Activated CD4-positive, alpha-beta T cell treated with anti-CD3 and anti-CD28 coated beads for 1 hour (primary cell): Measurements from ENCODE around the gene CSNK1G1.
A peak's percentile ranks its signal among the peaks of the same experiment; 100 is the strongest.
"Not testable (repeated sequence)": the region's sequence is repeated elsewhere in the genome, so short reads cannot be mapped to it uniquely, and the experiment has no call there.

Experiments used
- DNase-seq: peaks from one replicate; pipeline ENCODE4 v3.0.0-alpha.2; 2020

CSNK1G1 gene

DNA sequence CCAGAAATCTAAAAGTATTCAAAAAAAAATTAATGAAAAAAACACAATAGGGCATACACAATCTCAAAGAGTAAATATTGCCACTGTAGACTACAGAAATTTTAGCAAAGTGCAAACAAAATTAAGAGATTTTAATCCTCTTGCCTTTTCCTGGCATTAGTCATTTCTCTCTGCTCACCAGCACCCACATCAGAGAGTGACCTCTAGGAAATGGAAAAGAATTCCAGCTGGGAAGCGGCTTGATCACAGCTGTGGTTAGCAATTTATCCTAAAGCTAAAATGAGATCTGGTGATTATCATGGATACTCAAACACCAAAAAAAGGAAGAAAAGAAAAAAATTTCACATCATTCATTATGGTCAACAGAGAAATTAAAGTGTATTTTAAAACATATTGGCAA lies 7.5 kb downstream of the CSNK1G1 start:
- no peak for DNase-seq

DNA sequence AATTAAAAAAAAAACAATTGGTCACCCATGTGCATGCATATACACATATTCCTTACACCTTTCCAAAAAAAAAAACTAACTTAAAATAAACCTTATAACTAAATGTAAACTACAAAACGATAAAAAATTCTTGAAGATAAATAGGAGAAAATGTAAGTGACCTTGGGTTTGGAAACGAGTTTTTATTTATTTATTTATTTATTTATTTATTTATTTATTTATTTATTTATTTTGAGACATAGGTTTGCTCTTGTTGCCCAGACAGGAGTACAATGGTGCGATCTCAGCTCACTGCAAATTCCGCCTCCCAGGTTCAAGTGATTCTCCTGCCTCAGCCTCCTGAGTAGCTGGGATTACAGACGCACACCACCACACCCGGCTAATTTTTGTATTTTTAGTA lies 9.7 kb downstream of the CSNK1G1 start:
- DNase-seq, result not testable (repeated sequence)

DNA sequence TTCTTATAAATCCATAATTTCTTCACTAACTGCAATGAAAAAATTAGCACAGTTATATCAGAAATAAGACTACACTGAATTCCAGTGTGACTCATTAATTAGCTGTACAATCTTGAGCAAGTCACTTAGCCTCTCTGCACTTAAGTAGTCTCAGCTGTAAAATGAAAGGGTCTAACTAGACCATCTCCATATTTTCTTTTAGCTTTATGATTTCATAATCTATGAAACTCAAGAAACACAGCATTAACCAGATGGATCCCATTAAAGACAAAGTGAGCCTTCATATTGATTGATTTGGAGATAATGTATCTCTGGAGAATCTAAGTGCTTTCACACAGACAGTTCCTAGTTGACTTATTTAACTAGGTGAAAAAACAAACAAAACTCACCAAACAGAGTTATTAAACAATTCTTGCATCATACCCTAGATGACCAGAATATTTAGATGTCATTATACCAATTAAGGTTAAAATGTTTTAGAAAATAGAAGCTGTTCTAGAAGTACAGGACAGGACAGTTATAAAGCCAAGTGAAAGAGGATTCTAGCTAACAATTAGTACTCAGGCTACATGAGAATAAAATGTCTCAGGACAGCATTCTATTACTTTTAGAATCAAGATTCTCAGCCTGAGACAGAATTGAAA lies 11.2 kb downstream of the CSNK1G1 start:
- no peak for DNase-seq

DNA sequence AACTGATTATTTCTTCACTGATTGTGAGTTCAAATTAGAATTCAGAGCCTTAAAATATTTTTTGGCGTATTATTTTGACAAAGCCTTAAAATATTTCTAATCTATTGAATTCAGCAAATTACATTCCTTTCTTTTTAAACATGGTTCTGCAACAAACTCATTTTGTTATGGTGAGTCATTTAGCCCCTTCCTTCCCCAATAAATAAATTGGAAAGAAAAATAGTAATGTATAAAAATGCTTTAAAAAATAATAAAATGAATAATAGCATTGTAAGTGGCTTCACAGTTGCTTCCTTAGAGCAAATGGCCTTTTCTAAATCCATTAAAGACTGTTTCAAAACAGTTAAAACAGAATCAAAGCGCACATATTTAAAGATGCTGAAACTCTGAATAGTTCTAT lies 12.1 kb downstream of the CSNK1G1 start:
- DNase-seq, result no peak

DNA sequence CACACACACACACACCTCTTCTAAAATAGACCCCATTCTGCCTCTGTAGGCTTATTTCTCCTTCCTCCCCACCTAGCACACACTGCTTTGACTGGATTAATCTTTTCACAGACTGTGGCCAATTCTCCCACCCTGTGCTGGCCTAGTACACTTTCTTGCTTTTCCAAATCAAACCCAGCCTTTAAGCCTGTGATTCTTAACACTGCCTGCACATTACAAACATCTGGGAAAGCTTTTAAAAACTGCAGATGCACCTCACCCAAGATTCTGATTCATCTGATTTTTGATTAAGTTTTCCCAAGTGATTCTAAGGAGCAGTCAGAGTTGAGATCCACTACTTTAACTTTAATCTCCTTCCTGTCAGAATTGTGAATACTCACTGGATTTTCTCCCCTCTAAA lies 12.8 kb downstream of the CSNK1G1 start:
- DNase-seq, result no peak

DNA sequence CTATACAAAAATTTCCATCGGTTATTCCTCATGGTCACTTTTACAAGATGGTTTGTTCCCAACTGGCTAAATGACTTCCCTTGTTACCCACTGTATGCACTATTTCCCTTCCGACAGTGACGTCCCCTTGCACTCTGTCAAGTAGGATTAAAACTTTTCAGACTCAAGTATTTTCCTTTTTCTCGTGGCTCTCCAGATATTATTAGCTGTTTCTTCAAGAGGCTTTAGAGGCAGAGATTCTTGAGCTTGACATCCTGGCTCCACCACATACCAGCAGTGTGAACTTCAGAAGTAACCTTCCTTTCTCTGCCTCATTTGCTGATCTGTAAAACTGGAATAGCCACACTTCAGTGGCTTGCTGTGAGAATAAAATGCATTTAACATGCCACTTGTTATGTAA lies 14.0 kb downstream of the CSNK1G1 start:
- no peak for DNase-seq

DNA sequence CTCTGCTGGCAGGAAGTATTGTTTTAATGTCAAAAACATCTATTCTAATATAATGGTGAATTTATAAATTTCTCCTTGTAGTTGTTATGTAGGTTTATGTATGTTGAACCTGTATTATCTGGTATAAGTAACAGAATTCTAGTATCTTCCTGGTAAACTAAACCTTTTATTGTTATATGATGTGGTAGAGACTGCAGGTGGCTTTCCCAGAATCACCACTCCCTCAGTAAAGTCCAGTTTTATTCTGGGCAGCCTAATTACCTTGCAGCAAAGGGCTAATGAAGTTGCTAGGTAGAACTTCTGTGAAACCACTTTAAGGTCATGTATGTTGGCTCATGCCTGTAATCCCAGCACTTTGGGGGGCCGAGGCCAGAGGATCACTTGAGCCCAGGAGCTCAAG lies 15.6 kb downstream of the CSNK1G1 start:
- DNase-seq, result no peak

DNA sequence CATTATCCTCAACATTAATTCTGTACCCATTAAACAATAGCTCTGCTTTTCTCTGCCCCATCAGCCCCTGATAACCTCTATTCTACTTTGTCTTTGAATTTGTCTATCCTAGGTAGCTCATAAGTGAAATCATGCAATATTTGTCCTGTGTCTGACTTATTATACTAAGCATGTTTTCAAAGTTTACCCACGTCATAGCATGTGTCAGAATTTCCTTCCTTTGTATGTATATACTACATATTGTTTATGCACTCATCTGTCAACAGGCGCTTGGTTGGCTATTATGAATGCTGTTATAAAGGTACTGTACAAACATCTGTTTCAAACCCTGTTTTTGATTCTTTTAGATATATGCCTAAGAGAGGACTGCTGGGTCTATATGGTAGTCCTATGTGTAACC lies 18.2 kb downstream of the CSNK1G1 start:
- no peak for DNase-seq

DNA sequence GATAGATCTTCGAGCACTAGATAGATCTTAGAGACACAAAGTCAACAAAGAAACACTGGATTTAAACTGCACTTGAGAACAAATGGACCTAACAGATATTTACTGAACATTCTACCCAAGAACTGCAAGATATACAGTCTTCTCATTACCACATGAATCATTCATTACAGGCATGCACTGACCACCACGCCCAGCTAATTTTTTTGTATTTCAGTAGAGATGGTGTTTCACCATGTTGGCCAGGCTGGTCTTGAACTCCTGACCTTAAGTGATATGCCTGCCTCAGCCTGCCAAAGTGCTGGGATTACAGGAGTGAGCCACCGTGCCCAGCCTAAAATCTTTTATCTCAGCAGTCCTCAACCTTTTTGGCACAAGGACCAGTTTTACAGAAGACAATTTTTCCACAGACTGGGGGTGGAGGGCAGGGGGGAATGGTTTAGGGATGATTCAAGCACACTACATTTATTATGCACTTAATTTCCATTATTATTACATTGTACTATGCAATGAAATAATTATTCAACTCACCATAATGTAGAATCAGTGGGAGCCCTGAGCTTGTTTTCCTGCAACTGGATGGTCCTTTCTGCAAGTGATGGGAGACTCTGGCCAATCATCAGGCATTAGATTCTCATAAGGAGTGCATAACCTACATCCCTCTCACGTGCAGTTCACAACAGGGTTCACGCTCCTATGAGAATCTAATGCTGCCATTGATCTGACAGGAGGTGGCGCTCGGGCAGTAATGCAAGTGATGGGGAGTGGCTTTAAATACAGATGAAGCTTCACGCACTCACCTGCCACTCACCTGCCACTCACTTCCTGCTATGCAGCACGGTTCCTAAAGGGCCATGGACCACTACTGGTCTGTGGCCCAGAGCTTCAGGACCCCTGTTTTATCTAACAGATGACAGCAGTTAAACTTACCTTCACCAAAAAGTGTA lies 21.7 kb downstream of the CSNK1G1 start:
- DNase-seq, result peak; percentile 20

DNA sequence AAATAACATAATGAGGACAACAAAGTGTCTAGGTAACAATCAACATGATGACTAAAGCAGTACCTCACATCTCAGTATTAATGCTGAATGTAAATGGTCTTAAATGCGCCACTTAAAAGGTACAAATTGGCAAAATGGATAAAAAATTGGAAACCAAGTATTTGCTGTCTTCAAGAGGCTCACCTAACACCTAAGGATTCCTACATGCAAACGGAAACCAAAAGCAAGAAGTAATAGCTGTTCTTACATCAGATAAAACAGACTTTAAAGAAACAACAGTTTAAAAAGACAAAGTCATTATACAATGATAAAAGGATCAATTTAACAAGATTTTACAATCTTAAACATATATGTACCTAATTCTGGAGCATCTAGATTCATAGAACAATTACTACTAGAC lies 22.5 kb downstream of the CSNK1G1 start:
- no peak for DNase-seq

DNA sequence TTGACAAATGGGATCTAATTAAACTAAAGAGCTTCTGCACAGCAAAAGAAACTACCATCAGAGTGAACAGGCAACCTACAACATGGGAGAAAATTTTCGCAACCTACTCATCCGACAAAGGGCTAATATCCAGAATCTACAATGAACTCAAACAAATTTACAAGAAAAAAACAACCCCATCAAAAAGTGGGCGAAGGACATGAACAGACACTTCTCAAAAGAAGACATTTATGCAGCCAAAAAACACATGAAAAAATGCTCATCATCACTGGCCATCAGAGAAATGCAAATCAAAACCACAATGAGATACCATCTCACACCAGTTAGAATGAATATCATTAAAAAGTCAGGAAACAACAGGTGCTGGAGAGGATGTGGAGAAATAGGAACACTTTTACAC lies 24.3 kb downstream of the CSNK1G1 start:
- DNase-seq, result not testable (repeated sequence)

DNA sequence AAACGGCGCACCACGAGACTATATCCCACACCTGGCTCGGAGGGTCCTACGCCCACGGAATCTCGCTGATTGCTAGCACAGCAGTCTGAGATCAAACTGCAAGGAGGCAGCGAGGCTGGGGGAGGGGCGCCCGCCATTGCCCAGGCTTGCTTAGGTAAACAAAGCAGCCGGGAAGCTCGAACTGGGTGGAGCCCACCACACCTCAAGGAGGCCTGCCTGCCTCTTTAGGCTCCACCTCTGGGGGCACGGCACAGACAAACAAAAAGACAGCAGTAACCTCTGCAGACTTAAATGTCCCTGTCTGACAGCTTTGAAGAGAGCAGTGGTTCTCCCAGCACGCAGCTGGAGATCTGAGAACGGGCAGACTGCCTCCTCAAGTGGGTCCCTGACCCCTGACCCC lies 29.0 kb downstream of the CSNK1G1 start:
- DNase-seq, result not testable (repeated sequence)

DNA sequence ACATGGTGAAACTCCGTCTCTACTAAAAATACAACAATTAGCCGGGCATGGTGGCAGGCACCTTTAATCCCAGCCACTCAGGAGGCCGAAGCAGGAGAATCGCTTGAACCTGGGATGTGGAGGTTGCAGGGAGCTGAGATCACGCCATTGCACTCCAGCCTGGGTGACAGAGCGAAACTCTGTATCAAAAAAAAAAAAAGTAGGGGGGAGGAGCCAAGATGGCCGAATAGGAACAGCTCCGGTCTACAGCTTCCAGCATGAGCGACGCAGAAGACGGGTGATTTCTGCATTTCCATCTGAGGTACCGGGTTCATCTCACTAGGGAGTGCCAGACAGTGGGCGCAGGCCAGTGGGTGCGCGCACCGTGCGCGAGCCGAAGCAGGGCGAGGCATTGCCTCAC lies 29.5 kb downstream of the CSNK1G1 start:
- DNase-seq, result not testable (repeated sequence)

DNA sequence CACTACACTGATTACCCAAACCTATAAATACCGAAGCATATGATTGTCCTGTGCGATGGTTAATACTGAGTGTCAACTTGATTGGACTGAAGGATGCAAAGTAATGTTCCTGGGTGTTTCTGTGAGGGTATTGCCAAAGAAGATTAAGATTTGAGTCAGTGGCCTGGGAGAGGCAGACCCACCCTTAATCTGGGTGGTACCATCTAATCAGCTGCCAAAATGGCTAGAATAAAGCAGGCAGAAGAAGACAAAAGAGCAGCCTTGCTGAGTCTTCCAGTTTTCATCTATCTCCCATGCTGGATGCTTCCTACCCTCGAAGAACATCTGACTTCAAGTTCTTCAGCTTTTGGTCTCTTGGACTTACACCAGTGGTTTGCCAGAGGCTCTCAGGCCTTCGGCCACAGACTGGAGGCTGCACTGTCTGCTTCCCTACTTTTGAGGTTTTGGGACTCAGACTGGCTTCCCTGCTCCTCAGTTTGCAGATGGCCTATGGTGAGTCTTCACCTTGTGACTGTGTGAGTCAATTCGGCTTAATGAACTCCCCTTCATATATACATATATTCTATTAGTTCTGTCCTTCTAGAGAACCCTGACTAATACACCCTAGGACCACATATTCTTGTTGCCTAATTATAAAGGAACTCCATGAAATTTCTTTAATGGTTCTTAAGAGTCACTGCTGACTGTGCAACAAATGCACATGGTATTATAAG lies 31.7 kb downstream of the CSNK1G1 start:
- DNase-seq, result no peak

DNA sequence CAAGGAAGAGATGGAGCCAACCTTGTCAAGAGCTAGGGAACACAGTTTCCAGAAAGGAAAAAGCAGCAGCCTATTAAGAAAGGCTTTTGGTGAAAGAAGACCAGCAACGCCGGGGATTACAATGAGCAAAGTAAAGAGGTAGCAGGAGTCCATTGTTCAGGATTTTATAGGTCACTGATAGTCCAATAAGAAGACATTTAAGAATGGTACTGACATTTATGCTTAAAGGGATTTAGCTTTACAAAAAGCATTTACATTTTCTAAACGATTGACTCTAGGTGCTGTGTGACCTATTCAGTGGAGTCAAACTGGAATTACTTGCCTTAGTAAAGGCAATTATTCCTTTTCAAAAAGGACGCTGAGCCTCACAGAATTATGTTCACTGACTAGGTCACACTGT lies 40.8 kb downstream of the CSNK1G1 start:
- no peak for DNase-seq

DNA sequence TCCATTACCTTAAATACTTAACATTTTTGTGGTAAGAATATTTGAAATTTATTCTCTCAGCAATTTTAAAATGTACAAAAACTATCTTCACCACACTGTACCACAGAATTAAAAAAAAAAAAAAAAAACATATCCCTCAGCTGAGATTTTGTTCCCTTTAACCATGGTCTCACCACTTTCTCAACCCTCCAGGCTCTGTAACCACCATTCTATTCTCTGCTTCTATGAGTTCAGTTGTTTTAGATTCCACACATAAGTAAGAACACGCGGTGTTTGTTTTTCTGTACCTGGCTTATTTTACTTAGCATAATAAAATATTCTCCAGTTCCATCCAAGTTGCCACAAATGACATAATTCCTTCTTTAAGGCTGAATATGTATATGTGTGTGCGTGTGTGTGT lies 41.5 kb downstream of the CSNK1G1 start:
- no peak for DNase-seq

DNA sequence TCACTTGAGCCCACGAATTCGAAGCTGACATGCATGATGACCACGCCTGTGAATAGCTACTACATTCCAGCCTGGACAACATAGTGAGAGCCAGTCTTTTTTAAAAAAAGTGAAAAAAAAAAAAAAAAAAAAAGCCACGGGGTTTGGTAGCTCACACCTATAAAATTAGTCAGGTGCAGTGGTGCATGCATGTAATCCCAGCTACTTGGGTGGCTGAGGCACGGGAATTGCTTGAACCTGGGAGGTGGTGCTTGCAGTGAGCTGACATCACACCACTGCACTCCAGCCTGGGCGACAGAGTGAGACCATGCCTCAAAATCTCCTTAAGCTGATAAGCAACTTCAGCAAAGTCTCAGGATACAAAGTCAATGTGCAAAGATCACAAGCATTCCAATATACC lies 44.4 kb downstream of the CSNK1G1 start:
- DNase-seq, result no peak

DNA sequence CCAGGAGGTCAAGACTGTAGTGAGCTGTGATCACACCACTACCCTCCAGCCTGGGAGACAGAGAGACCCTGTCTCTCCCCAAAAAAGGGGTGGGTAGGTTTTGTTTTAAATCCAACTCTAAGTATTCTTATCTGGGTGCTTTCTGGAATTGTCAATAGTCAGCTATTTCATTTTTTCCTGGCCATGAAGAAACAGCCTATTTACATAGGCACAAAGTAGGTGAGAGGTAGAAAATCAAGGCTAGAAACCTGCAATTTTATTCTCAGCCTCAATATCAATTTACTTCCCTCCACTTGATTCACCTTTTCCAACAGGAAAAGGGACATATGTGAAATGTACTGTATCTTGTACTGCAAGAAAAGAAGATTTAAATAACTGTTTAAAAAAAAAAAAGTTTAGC lies 45.9 kb downstream of the CSNK1G1 start:
- no peak for DNase-seq

DNA sequence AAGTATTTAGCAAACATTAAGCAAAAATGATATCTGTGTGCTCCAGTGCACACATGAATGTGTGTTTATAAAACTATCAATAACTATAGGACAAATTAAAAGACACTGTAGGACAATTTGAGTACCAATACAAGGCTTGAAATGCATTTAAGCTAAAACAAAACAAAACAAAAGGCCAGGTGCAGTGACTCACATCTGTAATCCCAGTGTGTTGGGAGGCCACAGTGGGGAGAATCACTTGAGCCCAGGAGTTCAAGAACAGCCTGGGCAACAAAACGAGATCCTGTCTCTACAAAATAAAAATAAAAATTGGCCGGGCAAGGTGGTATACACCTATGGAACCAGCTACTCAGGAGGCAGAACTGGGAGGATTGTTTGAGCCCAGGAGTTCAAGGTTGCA lies 50.7 kb downstream of the CSNK1G1 start:
- DNase-seq, result no peak

DNA sequence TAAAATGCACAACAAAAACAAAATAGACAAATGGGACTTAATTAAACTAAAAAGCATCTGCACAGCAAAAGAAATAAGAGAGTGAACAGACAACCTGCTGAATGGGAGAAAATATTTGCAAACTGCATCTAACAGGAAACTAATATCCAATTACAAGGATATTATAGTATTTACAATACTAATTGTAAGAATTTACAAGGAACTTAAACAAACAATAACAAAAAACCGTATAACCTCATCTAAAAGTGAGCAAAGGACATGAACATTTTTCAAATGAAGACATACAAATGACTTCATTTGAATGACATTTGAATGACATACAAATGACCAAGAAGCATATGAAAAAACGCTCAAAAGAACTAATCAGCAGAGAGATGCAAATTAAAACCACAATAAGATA lies 66.4 kb downstream of the CSNK1G1 start:
- DNase-seq, result no peak

DNA sequence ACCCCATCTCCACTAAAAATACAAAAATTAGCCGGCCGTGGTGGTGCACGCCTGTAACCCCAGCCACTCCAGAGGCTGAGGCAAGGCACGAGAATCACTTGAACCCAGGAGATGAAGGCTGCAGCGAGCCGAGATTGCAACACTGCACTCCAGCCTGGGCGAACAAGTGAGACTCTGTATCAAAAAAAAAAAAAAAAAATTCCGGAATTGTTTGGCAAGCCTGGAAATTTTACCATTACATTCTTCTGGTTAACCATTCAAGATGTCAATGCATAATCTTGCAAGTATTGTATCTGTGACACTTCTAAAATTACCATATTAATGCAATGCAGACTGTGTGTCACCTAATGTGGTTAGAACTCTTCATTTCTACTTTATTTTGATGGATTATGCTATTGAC lies 67.0 kb downstream of the CSNK1G1 start:
- no peak for DNase-seq

DNA sequence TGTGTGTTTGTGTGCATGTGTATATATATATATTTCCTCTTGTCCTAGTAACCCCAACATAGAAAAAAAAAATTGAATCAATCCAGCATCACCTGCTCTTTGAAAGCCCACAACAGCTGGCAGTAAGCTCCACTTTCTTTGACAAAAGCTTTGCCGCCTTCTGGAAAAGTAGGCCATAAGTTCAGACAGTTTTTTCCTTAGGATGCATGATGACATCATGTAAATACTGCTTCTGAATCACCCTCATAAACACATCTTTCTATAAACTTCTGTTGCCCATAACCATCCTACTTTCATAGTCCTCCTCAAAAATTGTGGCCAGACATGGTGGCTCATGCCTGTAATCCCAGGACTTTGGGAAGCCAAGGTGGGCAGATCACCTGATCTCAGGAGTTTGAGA lies 67.4 kb downstream of the CSNK1G1 start:
- no peak for DNase-seq

DNA sequence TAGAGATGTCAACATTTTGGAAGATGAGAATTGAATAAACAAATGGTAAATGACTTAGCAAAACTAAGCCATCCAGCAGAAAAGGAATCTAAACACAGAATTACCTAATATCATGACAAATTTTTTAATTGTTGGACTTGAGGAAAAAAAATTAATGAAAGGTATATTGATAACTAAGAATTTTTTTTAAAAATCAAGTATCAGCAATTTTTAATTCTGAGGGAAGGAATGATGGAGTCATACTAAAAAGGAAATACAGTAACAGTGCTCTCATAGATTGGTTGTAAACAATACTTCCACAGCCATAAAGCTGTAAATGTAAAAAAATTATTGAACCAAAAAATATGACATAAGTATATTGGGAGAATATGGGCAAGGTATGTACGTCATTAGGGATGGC lies 68.0 kb downstream of the CSNK1G1 start:
- DNase-seq, result no peak

DNA sequence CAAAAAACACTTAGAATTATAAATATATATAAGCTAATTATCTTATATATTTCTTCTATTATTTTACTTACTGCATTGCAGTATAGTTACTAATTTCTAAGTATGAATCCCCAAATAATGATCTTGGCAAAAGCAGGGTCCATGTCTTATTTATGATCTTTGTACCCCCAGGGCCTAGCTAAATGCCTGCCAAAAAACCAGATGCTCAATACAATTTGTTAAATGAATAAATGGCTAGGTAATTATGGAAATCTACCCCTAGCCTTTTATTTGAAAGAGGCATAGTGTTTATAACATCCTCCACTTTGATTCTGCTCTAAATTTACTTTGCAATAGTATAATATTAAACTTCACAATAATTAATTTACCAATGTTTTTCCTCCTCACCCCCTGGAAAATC lies 69.5 kb downstream of the CSNK1G1 start:
- DNase-seq, result no peak
